ENCODE measurements around the gene PSORS1C1. TPM values are rescaled to one million over a fixed set of nuclear protein-coding genes. Genes with fewer than 3 reads are reported as not detected.

PSORS1C1 gene
- total RNA-seq, 1 donor from 2014 or later: not detected

- no peak for DNase-seq (ENCODE audit: low spot score)
- Histone ChIP-seq H3K4me2 (no peak overlapping the region), H3K27me3 (no peaks in the 10 kb centered on the region), H2AFZ (replicated peaks) (no peak overlapping the region), H3F3A (ENCODE audit: low read depth) (no peaks in the 10 kb centered on the region), H3K4me3 (no peak overlapping the region), H3K79me2 (ENCODE audit: low read depth) (no peaks in the 10 kb centered on the region), H3K36me3 (no peaks in the 10 kb centered on the region), H4K20me1 (ENCODE audit: low read depth) (no peaks in the 10 kb centered on the region), H3K9ac (no peak overlapping the region), H3K27ac (no peak overlapping the region), H3K4me1 (no peaks in the 10 kb centered on the region), H3K9me3 (ENCODE audit: low read depth) (no peaks in the 10 kb centered on the region)
- no peak overlapping the region for H3K27ac Mint-ChIP-seq
- peaks cover 10% of the 10 kb centered on the region for H3K4me1 Mint-ChIP-seq
- no peaks in the 10 kb centered on the region for H3K36me3 Mint-ChIP-seq
- no peak for TF ChIP-seq EZH2phosphoT487 (IDR thresholded peaks at IDR 0.05)
- no peak for TF ChIP-seq CTCF (IDR thresholded peaks at IDR 0.05)
- TF ChIP-seq EZH2 (IDR thresholded peaks at IDR 0.05): no peak
- no peak overlapping the region for H3K4me3 Mint-ChIP-seq
- H3K9me3 Mint-ChIP-seq: no peaks in the 10 kb centered on the region
- H3K27me3 Mint-ChIP-seq (ENCODE audit: insufficient read depth, low read depth): peaks cover 2% of the 10 kb centered on the region
Measured at GRCh38 chr6:31091680-31092079, 22.9 kb upstream of the PSORS1C1 start.

DNA sequence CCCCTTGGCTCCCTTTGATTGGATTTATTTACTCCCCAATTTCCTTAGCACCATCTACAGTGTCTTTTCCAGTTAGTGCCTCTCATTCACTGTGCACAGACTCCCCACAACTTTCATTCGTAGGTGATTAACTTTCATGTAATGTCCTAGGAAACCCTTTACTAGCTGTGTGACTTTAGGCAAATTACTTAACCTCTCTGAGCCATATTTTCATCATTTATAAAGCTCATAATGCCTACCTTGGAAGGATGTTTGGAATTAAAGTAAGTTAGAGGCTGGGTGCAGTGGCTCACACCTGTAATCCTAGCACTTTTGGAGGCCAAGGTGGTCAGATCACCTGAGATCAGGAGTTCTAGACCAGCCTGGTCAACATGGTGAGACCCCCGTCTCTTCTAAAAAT, 22.4 kb upstream of the PSORS1C1 start:
- Mint-ChIP-seq H3K27me3 (ENCODE audit: insufficient read depth, low read depth) (peaks cover 2% of the 10 kb centered on the region), H3K9me3 (no peaks in the 10 kb centered on the region), H3K4me1 (peaks cover 5% of the 10 kb centered on the region), H3K4me3 (no peak overlapping the region), H3K36me3 (no peaks in the 10 kb centered on the region), H3K27ac (no peak overlapping the region)
- no peaks in the 10 kb centered on the region for H3K36me3 ChIP-seq
- TF ChIP-seq CTCF (IDR thresholded peaks at IDR 0.05) (no peak), EZH2 (IDR thresholded peaks at IDR 0.05) (no peak), EZH2phosphoT487 (IDR thresholded peaks at IDR 0.05) (no peak)
- no peaks in the 10 kb centered on the region for H3F3A ChIP-seq (ENCODE audit: low read depth)
- H3K4me3 ChIP-seq: no peak overlapping the region
- no peaks in the 10 kb centered on the region for H3K9me3 ChIP-seq (ENCODE audit: low read depth)
- H3K4me2 ChIP-seq: no peak overlapping the region
- no peak for DNase-seq (ENCODE audit: low spot score)
- no peak overlapping the region for H2AFZ ChIP-seq (replicated peaks)
- H3K27ac ChIP-seq: no peak overlapping the region
- no peaks in the 10 kb centered on the region for H3K27me3 ChIP-seq
- no peaks in the 10 kb centered on the region for H3K4me1 ChIP-seq
- H3K79me2 ChIP-seq (ENCODE audit: low read depth): no peaks in the 10 kb centered on the region
- no peak overlapping the region for H3K9ac ChIP-seq
- H4K20me1 ChIP-seq (ENCODE audit: low read depth): no peaks in the 10 kb centered on the region

- Histone ChIP-seq H3K27me3 (no peaks in the 10 kb centered on the region), H3K36me3 (no peaks in the 10 kb centered on the region), H4K20me1 (ENCODE audit: low read depth) (no peaks in the 10 kb centered on the region), H3K4me2 (no peak overlapping the region), H3F3A (ENCODE audit: low read depth) (no peaks in the 10 kb centered on the region), H3K9me3 (ENCODE audit: low read depth) (no peaks in the 10 kb centered on the region), H3K79me2 (ENCODE audit: low read depth) (no peaks in the 10 kb centered on the region), H3K4me3 (no peak overlapping the region), H3K4me1 (no peaks in the 10 kb centered on the region), H2AFZ (replicated peaks) (no peak overlapping the region), H3K9ac (no peak overlapping the region), H3K27ac (no peak overlapping the region)
- Mint-ChIP-seq H3K4me1 (no peaks in the 10 kb centered on the region), H3K36me3 (no peaks in the 10 kb centered on the region), H3K4me3 (no peak overlapping the region), H3K9me3 (no peaks in the 10 kb centered on the region), H3K27me3 (ENCODE audit: insufficient read depth, low read depth) (peaks cover 2% of the 10 kb centered on the region), H3K27ac (no peak overlapping the region)
- DNase-seq (ENCODE audit: low spot score): no peak
- TF ChIP-seq EZH2phosphoT487 (IDR thresholded peaks at IDR 0.05): no peak
- no peak for TF ChIP-seq EZH2 (IDR thresholded peaks at IDR 0.05)
Measured at GRCh38 chr6:31092769-31093505, 21.7 kb upstream of the PSORS1C1 start.

DNA sequence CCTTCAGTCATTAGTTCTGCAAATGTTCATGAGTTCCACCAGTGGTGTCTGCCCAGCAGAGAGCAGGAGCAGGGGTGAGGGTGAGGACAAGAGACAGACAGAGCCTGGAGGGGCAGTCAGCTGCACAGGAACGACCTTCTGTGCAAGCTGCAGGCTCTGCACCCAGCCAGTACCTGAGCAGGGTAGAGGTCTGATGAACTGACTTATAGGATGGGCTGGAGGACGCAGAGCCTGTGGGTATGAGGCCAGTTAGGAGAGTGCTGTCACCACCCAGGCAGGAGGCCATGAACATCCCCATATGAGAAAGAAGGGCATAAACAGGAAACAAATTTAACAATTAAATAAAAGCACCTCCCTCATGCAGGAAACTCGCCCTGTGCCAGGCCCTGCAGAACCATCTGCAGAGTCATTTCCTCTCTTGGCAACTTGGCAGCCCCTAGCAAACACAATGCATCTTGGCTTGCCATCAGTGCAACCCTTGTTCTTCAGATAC, 20.2 kb upstream of the PSORS1C1 start:
- Mint-ChIP-seq H3K4me3 (peak overlapping the region; percentile 25), H3K4me1 (no peaks in the 10 kb centered on the region), H3K27ac (peak overlapping the region; percentile 82), H3K9me3 (no peaks in the 10 kb centered on the region), H3K27me3 (ENCODE audit: insufficient read depth, low read depth) (peaks cover 2% of the 10 kb centered on the region), H3K36me3 (no peaks in the 10 kb centered on the region)
- Histone ChIP-seq H3K9me3 (ENCODE audit: low read depth) (no peaks in the 10 kb centered on the region), H3K9ac (no peak overlapping the region), H3K36me3 (no peaks in the 10 kb centered on the region), H3K27me3 (no peaks in the 10 kb centered on the region), H4K20me1 (ENCODE audit: low read depth) (no peaks in the 10 kb centered on the region), H3K4me3 (no peak overlapping the region), H3F3A (ENCODE audit: low read depth) (no peaks in the 10 kb centered on the region), H3K4me2 (no peak overlapping the region), H3K4me1 (no peaks in the 10 kb centered on the region), H2AFZ (replicated peaks) (peak overlapping the region; percentile 6), H3K79me2 (ENCODE audit: low read depth) (no peaks in the 10 kb centered on the region), H3K27ac (no peak overlapping the region)
- no peak for TF ChIP-seq EZH2 (IDR thresholded peaks at IDR 0.05)
- TF ChIP-seq EZH2phosphoT487 (IDR thresholded peaks at IDR 0.05): no peak
- TF ChIP-seq CTCF (IDR thresholded peaks at IDR 0.05): no peak
- no peak for DNase-seq (ENCODE audit: low spot score)

All from neural progenitor cell (in vitro differentiated cells).